Ovary (tissue), 3 donors: ENCODE results near the gene MAGI1.

Source experiments
- POLR2A ChIP-seq: fragments of 450-650 bp; IDR thresholded peaks from one replicate; pipeline ENCODE4 v1.6.1; 2017; ENCODE audit warnings: antibody characterized with exemption, mild to moderate bottlenecking, moderate library complexity
- TF ChIP-seq, protein P1 (sequence below), 3 donors: fragments of 450-650 bp in 2 of 3; fragments of 200-600 bp in 1 of 3; IDR thresholded peaks; one replicate each; pipeline versions ENCODE4 v1.5.1 to v1.8.0; 2016 to 2022; ENCODE audit warnings: antibody characterized with exemption in 3 of 3, mild to moderate bottlenecking in 1 of 3
- donor health status: DM: no; HTN: no; CAD: no.

DNA sequence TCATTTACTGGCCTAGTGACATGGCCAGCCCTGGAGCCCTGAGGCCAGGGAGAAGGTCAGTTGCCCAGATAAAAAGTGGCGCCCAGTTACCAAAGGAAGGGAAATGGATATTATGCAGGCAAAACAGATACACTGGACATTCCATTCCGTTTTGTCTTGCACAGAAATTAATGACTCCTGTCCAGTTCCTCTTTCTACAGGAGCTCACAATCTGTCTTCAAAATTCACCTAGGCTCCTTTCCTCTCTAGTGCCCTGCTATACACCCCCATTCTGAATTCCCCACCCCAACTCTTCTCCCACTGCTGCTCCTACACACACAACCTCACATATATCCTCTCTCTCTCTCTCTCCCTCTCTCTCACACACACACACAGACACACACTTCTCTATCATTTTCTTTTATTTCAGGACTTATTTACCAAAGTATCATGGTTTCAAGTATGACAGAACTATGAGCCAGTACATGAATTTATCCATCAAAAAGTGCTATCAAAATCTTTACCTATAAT, 229.0 kb downstream of the MAGI1 start:
- TF ChIP-seq, protein P1, sequence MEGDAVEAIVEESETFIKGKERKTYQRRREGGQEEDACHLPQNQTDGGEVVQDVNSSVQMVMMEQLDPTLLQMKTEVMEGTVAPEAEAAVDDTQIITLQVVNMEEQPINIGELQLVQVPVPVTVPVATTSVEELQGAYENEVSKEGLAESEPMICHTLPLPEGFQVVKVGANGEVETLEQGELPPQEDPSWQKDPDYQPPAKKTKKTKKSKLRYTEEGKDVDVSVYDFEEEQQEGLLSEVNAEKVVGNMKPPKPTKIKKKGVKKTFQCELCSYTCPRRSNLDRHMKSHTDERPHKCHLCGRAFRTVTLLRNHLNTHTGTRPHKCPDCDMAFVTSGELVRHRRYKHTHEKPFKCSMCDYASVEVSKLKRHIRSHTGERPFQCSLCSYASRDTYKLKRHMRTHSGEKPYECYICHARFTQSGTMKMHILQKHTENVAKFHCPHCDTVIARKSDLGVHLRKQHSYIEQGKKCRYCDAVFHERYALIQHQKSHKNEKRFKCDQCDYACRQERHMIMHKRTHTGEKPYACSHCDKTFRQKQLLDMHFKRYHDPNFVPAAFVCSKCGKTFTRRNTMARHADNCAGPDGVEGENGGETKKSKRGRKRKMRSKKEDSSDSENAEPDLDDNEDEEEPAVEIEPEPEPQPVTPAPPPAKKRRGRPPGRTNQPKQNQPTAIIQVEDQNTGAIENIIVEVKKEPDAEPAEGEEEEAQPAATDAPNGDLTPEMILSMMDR (IDR thresholded peaks at IDR 0.05): no peak
- no peak for TF ChIP-seq POLR2A
